NOMO-1 (cell line): ENCODE data around the gene IL17REL.

Experiments used
- DNase-seq, 2 experiments: peaks; one replicate each; lab custom pipeline; 2025; ENCODE audit not compliant: unreplicated experiment in 2 of 2; lab: John Stamatoyannopoulos, UW

Gene IL17REL

GRCh38 chr22:49949914-49950292 is 62.7 kb downstream of the IL17REL start:
- DNase-seq: no peak

- DNase-seq: no peak
Measured at GRCh38 chr22:49948958-49949913, 63.3 kb downstream of the IL17REL start.

GRCh38 chr22:49948116-49948957 is 64.2 kb downstream of the IL17REL start:
- no peak for DNase-seq

GRCh38 chr22:49947296-49947622 is 65.3 kb downstream of the IL17REL start:
- DNase-seq: no peak

- no peak for DNase-seq
Measured at GRCh38 chr22:49946612-49947295, 65.8 kb downstream of the IL17REL start.

GRCh38 chr22:49945042-49945794 is 67.3 kb downstream of the IL17REL start:
- peak in 1 of 2 experiments; percentile 20 for DNase-seq
